Tibial artery (tissue), 4 donors: ENCODE measurements around the gene SYK.
"Not testable (repeated sequence)": the region's sequence is repeated elsewhere in the genome, so short reads cannot be mapped to it uniquely, and the experiment has no call there.

Experiments
- DNase-seq, 2 donors: peaks; one replicate each; pipeline ENCODE4 v3.0.0-alpha.2; 2019
- H3K27ac ChIP-seq, 2 donors: fragments of 200-600 bp; sonication (generic) in 1 of 2; 1 replicate in 1 of 2; 2 replicates in 1 of 2; pipeline ENCODE4 v1.5.1; 2018 to 2019; ENCODE audit warnings: mild to moderate bottlenecking in 1 of 2
- H3K27me3 ChIP-seq, 2 donors: fragments of 200-600 bp; sonication (generic) in 1 of 2; one replicate each; pipeline versions ENCODE4 v1.5.1 to v1.6.0; 2016 to 2019
- H3K36me3 ChIP-seq, 3 donors: fragments of 200-600 bp; sonication (generic) in 2 of 3; one replicate each; pipeline ENCODE4 v1.5.1; 2016 to 2019; ENCODE audit warnings: mild to moderate bottlenecking in 2 of 3
- H3K4me1 ChIP-seq, 4 donors: fragments of 200-600 bp; sonication (generic) in 2 of 4; 1 replicate in 3 of 4; 2 replicates in 1 of 4; pipeline ENCODE4 v1.5.1; 2016 to 2019
- H3K4me3 ChIP-seq, 2 donors: fragments of 200-600 bp; sonication (generic) in 1 of 2; 1 replicate in 1 of 2; 2 replicates in 1 of 2; pipeline ENCODE4 v1.5.1; 2018 to 2019; ENCODE audit warnings: mild to moderate bottlenecking in 2 of 2
- H3K9me3 ChIP-seq, 3 donors: fragments of 200-600 bp; sonication (generic) in 1 of 3; one replicate each; pipeline ENCODE4 v1.5.1; 2016 to 2019
- intact Hi-C: fragments of 100-400 bp; cut with DNase I; formaldehyde crosslinking; loops from one replicate; pipeline ENCODE4 v1.15.0; 2023; ENCODE audit warnings: low total_unique reads
- TF ChIP-seq, protein P1 (sequence below), 2 experiments: fragments of 200-600 bp in 1 of 2; fragments of 450-650 bp in 1 of 2; IDR thresholded peaks; one replicate each; pipeline ENCODE4 v1.5.1; 2017 to 2019; ENCODE audit warnings: antibody characterized with exemption in 2 of 2, mild to moderate bottlenecking in 1 of 2, moderate library complexity in 1 of 2

Gene SYK

DNA sequence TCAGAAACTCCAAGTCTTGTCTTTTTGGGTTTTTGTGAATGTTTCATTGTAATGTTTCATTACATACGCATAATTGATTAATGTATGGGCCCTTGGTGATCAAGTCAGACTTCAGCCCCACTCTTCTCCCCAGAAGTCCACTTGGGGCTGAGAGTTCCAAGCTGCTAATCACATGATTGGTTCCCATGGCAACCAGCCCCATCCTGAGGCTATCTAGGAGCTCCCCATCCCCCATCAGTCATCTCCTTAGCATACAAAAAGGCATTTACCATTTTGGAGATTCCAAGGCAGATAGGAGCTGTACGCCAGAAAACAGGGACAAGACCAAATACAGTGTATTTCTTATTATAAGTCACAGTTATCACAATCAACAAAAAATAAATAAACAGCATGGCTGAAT, 22.9 kb upstream of the SYK start:
- intact Hi-C loops: loop anchor here (10.0 kb wide), 1 partner anchor 64 kb away; no protein-coding TSS in a partner anchor
- Histone ChIP-seq H3K4me3 (no peak overlapping the region), H3K9me3 (no peaks in the 10 kb centered on the region)

DNA sequence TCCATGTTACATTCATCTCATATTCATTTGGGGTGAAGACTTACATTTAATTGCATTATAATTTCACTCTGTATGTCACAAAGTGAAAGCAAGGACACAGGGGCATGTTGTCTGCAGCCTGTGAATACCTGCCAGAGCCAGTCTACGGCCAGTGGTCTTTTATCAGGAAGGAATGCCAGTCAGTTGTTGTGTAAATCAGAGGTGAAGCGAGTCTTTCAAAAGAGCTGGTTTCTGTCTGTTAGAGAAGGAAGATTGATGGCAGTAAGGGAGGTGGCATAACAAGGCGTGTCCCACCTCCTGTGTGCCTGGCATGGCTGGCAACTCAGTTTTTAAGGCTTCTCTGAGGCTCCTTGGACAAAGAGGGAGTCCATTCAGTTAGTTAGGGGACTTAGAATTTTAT, 18.1 kb upstream of the SYK start:
- intact Hi-C loops: no loop called here
- no peak overlapping the region for H3K27ac ChIP-seq
- H3K36me3 ChIP-seq: no peaks in the 10 kb centered on the region
- no peaks in the 10 kb centered on the region for H3K9me3 ChIP-seq
- no peaks in the 10 kb centered on the region for H3K4me1 ChIP-seq
- TF ChIP-seq, protein P1, sequence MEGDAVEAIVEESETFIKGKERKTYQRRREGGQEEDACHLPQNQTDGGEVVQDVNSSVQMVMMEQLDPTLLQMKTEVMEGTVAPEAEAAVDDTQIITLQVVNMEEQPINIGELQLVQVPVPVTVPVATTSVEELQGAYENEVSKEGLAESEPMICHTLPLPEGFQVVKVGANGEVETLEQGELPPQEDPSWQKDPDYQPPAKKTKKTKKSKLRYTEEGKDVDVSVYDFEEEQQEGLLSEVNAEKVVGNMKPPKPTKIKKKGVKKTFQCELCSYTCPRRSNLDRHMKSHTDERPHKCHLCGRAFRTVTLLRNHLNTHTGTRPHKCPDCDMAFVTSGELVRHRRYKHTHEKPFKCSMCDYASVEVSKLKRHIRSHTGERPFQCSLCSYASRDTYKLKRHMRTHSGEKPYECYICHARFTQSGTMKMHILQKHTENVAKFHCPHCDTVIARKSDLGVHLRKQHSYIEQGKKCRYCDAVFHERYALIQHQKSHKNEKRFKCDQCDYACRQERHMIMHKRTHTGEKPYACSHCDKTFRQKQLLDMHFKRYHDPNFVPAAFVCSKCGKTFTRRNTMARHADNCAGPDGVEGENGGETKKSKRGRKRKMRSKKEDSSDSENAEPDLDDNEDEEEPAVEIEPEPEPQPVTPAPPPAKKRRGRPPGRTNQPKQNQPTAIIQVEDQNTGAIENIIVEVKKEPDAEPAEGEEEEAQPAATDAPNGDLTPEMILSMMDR (IDR thresholded peaks at IDR 0.05): no peak
- DNase-seq: no peak
- H3K4me3 ChIP-seq: no peak overlapping the region
- H3K27me3 ChIP-seq: no peaks in the 10 kb centered on the region

More for the DNA sequence above, 22.9 kb upstream of the SYK start:
- Histone ChIP-seq H3K36me3 (no peaks in the 10 kb centered on the region), H3K27me3 (no peaks in the 10 kb centered on the region), H3K27ac (no peak overlapping the region), H3K4me1 (no peaks in the 10 kb centered on the region)
- TF ChIP-seq, protein P1 (IDR thresholded peaks at IDR 0.05): no peak
- no peak for DNase-seq

DNA sequence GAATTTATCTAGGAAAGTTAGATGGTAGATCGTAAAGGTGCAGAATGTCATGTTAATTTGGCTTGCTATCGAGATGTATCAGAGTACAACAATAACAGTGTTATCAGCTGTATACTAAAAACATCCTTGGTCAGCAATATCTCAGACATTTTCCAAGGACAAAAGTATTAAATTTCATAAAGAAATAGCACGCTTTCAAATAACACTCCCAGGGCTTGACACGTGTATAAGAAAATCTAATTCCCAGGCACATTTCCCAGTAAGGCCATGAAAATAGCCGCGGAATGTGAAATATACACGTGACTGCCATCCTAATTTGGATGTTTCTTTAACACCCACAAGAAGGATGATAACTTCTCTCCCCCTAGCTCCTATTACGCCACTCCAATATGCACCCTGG, 17.7 kb upstream of the SYK start:
- no peak for DNase-seq
- H3K27me3 ChIP-seq: no peaks in the 10 kb centered on the region
- TF ChIP-seq, protein P1 (IDR thresholded peaks at IDR 0.05): no peak
- no peaks in the 10 kb centered on the region for H3K9me3 ChIP-seq
- no peak overlapping the region for H3K27ac ChIP-seq
- no peak overlapping the region for H3K4me3 ChIP-seq
- no peaks in the 10 kb centered on the region for H3K4me1 ChIP-seq
- intact Hi-C loops: no loop called here
- no peaks in the 10 kb centered on the region for H3K36me3 ChIP-seq

DNA sequence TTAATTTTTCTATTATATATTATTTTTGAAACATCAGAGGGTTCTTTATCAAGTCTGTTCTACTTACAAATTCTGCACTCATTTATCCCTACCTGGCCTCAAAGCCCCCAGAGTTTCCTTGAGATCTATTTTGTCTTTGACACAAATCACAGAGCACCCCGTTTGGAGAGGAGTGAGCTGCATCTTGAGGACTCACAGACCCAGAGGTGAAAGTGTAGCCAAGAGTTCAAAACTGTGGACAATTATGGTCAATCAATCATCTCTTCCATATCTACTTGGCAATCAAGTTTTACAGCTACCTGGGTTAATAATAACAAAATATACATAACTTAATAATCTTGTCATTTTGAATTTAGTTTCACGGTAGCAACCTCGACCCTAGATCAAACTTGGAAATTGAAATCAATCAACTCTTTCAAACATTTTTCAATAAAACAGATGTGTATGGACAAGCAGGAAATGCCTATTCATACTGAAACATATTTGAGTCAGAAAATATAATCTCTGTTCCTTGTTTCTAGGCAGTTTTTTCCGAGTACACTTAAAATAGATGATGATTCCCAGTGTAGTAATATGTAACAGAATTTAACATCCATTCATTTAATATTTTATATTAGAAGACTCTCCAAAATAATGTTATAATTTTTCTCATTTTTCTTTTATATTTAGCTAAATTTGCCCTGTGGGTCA, 13.7 kb upstream of the SYK start:
- TF ChIP-seq, protein P1 (IDR thresholded peaks at IDR 0.05): no peak
- Histone ChIP-seq H3K27ac (no peak overlapping the region), H3K9me3 (no peaks in the 10 kb centered on the region), H3K36me3 (no peaks in the 10 kb centered on the region), H3K4me1 (no peaks in the 10 kb centered on the region), H3K4me3 (no peak overlapping the region), H3K27me3 (no peaks in the 10 kb centered on the region)
- intact Hi-C loops: no loop called here
- no peak for DNase-seq

DNA sequence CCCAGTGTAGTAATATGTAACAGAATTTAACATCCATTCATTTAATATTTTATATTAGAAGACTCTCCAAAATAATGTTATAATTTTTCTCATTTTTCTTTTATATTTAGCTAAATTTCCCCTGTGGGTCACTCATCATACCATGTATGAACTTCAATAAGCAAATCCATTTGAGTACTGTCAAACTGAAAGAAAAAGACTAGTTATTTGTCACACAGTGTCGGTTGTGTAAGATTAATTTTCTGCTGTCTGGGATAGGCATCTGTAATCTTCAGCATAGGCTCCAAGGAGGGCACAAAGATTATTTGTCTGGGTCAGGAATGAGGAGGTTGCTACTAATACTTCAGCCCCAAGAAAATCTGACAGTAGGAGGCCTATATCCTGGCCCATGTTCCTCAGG, 13.1 kb upstream of the SYK start:
- H3K36me3 ChIP-seq, DNase-seq, H3K27ac ChIP-seq, intact Hi-C loops, H3K4me1 ChIP-seq, H3K9me3 ChIP-seq, H3K4me3 ChIP-seq, H3K27me3 ChIP-seq: not testable (repeated sequence)

DNA sequence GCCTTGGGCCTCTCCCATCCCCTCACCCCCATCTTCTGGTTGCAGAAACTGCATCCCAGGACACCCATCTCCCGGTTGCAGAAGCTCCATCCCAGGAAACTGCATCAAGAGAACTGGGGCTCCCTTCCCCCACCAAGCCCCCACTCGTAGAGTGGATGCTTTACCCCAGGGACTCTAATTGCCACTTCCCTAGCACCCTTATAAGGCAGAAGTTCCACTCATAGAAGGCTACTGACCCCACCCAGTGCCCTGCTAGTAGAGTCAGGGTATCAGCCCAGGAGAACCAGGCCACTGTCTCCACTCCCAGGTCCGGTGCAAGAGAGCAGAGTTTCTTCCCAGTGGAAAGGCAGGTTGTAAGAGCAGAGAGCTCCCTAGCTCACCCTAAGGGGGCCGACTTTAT, 12.2 kb upstream of the SYK start:
- no peaks in the 10 kb centered on the region for H3K4me1 ChIP-seq
- H3K4me3 ChIP-seq: no peak overlapping the region
- no peaks in the 10 kb centered on the region for H3K36me3 ChIP-seq
- TF ChIP-seq, protein P1 (IDR thresholded peaks at IDR 0.05): no peak
- DNase-seq: no peak
- no peaks in the 10 kb centered on the region for H3K27me3 ChIP-seq
- no peaks in the 10 kb centered on the region for H3K9me3 ChIP-seq
- H3K27ac ChIP-seq: no peak overlapping the region
- intact Hi-C loops: no loop called here
